SK-N-SH treated with all-trans-retinoic acid at 6 μM for 48 hours (cell line): ENCODE measurements around the gene RMND5B.

Experiments used
- ATAC-seq: fragments of 200-7000 bp; cut with Tn5 transposase; 3 replicates; pipeline ENCODE4 v1.9.1; 2020; ENCODE audit warnings: mild to moderate bottlenecking, moderate library complexity
- ARNTL ChIP-seq: fragments of 450-650 bp; formaldehyde crosslinking; IDR thresholded peaks from 2 replicates; pipeline ENCODE4 v1.5.0; 2020; ENCODE audit warnings: low read depth, mild to moderate bottlenecking, moderate library complexity, borderline replicate concordance
- BACH2 ChIP-seq: fragments of 250-450 bp; sonication (Bioruptor Pico); IDR thresholded peaks from 2 replicates; pipeline ENCODE4 v1.9.0; 2021; ENCODE audit warnings: mild to moderate bottlenecking, borderline replicate concordance
- CSDC2 ChIP-seq: fragments of 250-450 bp; sonication (Bioruptor Pico); IDR thresholded peaks from 2 replicates; pipeline ENCODE4 v1.5.0; 2020; ENCODE audit warnings: mild to moderate bottlenecking, moderate library complexity
- CSRNP3 ChIP-seq: fragments of 250-450 bp; sonication (Bioruptor Pico); IDR thresholded peaks from 2 replicates; pipeline ENCODE4 v1.5.1; 2021; ENCODE audit warnings: mild to moderate bottlenecking, moderate library complexity
- ESRRG ChIP-seq: fragments of 250-450 bp; sonication (Bioruptor Pico); IDR thresholded peaks from 2 replicates; pipeline ENCODE4 v1.6.1; 2021; ENCODE audit warnings: mild to moderate bottlenecking
- ISL1 ChIP-seq: fragments of 250-450 bp; sonication (Bioruptor Pico); IDR thresholded peaks from 2 replicates; pipeline ENCODE4 v2.1.2; 2022; ENCODE audit warnings: mild to moderate bottlenecking, moderate library complexity
- OSR1 ChIP-seq: fragments of 250-450 bp; sonication (Bioruptor Pico); IDR thresholded peaks from 2 replicates; pipeline ENCODE4 v1.8.0; 2022; ENCODE audit warnings: moderate library complexity, mild to moderate bottlenecking, inconsistent platforms
- PATZ1 ChIP-seq: fragments of 250-450 bp; sonication (Bioruptor Pico); IDR thresholded peaks from 2 replicates; pipeline ENCODE4 v1.8.0; 2020; ENCODE audit warnings: mild to moderate bottlenecking, moderate library complexity, borderline replicate concordance
- PPARA ChIP-seq: fragments of 250-450 bp; sonication (Bioruptor Pico); IDR thresholded peaks from 2 replicates; pipeline ENCODE4 v1.5.0; 2020; ENCODE audit warnings: mild to moderate bottlenecking, borderline replicate concordance
- RARB ChIP-seq: fragments of 250-450 bp; sonication (Bioruptor Pico); IDR thresholded peaks from 2 replicates; pipeline ENCODE4 v1.8.0; 2021; ENCODE audit warnings: mild to moderate bottlenecking, moderate library complexity
- SNAI2 ChIP-seq: fragments of 250-450 bp; sonication (Bioruptor Pico); IDR thresholded peaks from 2 replicates; pipeline ENCODE4 v1.5.0; 2020; ENCODE audit warnings: mild to moderate bottlenecking, moderate library complexity
- TCF4 ChIP-seq: fragments of 250-450 bp; sonication (Bioruptor Pico); IDR thresholded peaks from 2 replicates; pipeline ENCODE4 v1.8.0; 2021; ENCODE audit warnings: mild to moderate bottlenecking, moderate library complexity, borderline replicate concordance
- TOX ChIP-seq: fragments of 250-450 bp; sonication (Bioruptor Pico); IDR thresholded peaks from 2 replicates; pipeline ENCODE4 v1.8.0; 2021; ENCODE audit warnings: mild to moderate bottlenecking, moderate library complexity, borderline replicate concordance
- ZC3H10 ChIP-seq: fragments of 250-450 bp; sonication (Bioruptor Pico); IDR thresholded peaks from 2 replicates; pipeline ENCODE4 v1.5.1; 2021; ENCODE audit warnings: mild to moderate bottlenecking, moderate library complexity
- ZFP30 ChIP-seq: fragments of 450-650 bp; formaldehyde crosslinking; IDR thresholded peaks from 2 replicates; pipeline ENCODE4 v1.5.0; 2022; ENCODE audit warnings: mild to moderate bottlenecking, moderate library complexity
- ZNF565 ChIP-seq: fragments of 450-650 bp; formaldehyde crosslinking; conservative IDR thresholded peaks from 2 replicates; pipeline ENCODE4 v1.5.0; 2020; ENCODE audit warnings: low read depth, mild to moderate bottlenecking, moderate library complexity
- ZNF8 ChIP-seq: fragments of 450-650 bp; formaldehyde crosslinking; IDR thresholded peaks from 2 replicates; pipeline ENCODE4 v1.5.0; 2020; ENCODE audit warnings: mild to moderate bottlenecking, moderate library complexity
- TF ChIP-seq, protein P1 (sequence below): fragments of 250-450 bp; sonication (Bioruptor Pico); IDR thresholded peaks from 2 replicates; pipeline ENCODE4 v1.5.1; 2020; ENCODE audit warnings: low read depth, mild to moderate bottlenecking, moderate library complexity
- TF ChIP-seq, protein P2 (sequence below): fragments of 250-450 bp; sonication (Bioruptor Pico); IDR thresholded peaks from 2 replicates; pipeline ENCODE4 v1.5.0; 2020; ENCODE audit warnings: mild to moderate bottlenecking, moderate library complexity

RMND5B gene

DNA sequence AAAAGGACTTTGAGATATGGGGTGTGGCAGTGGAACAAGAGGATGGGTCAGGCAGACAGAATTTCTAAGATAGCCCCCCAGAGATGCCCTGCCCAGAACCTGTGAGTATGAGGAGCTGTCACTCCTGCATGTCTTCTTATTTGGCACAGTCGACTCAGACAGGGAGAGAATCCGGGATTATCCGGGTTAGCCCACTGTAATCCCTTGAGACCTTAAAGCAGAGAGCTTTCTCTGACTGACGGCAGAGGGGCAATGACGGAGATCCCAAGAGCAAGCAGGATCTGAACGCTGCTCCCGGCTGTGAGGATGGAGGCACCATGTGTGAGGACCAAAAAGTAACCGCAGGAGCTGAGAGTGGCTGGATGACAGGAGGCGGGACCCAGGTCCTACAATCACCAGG lies 31.7 kb downstream of the RMND5B start (continued):
- TF ChIP-seq, protein P1, sequence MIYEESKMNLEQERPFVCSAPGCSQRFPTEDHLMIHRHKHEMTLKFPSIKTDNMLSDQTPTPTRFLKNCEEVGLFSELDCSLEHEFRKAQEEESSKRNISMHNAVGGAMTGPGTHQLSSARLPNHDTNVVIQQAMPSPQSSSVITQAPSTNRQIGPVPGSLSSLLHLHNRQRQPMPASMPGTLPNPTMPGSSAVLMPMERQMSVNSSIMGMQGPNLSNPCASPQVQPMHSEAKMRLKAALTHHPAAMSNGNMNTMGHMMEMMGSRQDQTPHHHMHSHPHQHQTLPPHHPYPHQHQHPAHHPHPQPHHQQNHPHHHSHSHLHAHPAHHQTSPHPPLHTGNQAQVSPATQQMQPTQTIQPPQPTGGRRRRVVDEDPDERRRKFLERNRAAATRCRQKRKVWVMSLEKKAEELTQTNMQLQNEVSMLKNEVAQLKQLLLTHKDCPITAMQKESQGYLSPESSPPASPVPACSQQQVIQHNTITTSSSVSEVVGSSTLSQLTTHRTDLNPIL, result no peak

GRCh38 chr5:178163772-178164735 lies 33.2 kb downstream of the RMND5B start:
- no peak for TF ChIP-seq ISL1
- TF ChIP-seq CSRNP3 (CRISPR knock-in tag), result no peak
- no peak for TF ChIP-seq ARNTL (CRISPR knock-in tag)
- no peak for TF ChIP-seq TCF4
- TF ChIP-seq ESRRG, result no peak
- no peak for TF ChIP-seq BACH2 (CRISPR knock-in tag)
- TF ChIP-seq SNAI2 (CRISPR knock-in tag), result no peak
- no peak for TF ChIP-seq TOX (CRISPR knock-in tag)
- TF ChIP-seq, protein P1, result no peak
- TF ChIP-seq ZC3H10, result no peak
- no peak for TF ChIP-seq ZFP30
- no peak for TF ChIP-seq PPARA (CRISPR knock-in tag)
- TF ChIP-seq PATZ1 (CRISPR knock-in tag), result no peak
- TF ChIP-seq ZNF8 (CRISPR knock-in tag), result no peak
- ATAC-seq, result peak; percentile 99

GRCh38 chr5:178165581-178165980 lies 34.8 kb downstream of the RMND5B start:
- no peak for ATAC-seq

More at GRCh38 chr5:178165581-178165980, 34.8 kb downstream of the RMND5B start:
- TF ChIP-seq PATZ1 (CRISPR knock-in tag), result no peak
- no peak for TF ChIP-seq BACH2 (CRISPR knock-in tag)
- TF ChIP-seq ZFP30, result no peak
- no peak for TF ChIP-seq ESRRG
- no peak for TF ChIP-seq CSDC2 (CRISPR knock-in tag)
- TF ChIP-seq OSR1, result no peak
- TF ChIP-seq ARNTL (CRISPR knock-in tag), result no peak
- TF ChIP-seq, protein P1, result no peak
- no peak for TF ChIP-seq ISL1
- no peak for TF ChIP-seq RARB (CRISPR knock-in tag)
- TF ChIP-seq TCF4, result no peak
- no peak for TF ChIP-seq ZC3H10
- TF ChIP-seq, protein P2, sequence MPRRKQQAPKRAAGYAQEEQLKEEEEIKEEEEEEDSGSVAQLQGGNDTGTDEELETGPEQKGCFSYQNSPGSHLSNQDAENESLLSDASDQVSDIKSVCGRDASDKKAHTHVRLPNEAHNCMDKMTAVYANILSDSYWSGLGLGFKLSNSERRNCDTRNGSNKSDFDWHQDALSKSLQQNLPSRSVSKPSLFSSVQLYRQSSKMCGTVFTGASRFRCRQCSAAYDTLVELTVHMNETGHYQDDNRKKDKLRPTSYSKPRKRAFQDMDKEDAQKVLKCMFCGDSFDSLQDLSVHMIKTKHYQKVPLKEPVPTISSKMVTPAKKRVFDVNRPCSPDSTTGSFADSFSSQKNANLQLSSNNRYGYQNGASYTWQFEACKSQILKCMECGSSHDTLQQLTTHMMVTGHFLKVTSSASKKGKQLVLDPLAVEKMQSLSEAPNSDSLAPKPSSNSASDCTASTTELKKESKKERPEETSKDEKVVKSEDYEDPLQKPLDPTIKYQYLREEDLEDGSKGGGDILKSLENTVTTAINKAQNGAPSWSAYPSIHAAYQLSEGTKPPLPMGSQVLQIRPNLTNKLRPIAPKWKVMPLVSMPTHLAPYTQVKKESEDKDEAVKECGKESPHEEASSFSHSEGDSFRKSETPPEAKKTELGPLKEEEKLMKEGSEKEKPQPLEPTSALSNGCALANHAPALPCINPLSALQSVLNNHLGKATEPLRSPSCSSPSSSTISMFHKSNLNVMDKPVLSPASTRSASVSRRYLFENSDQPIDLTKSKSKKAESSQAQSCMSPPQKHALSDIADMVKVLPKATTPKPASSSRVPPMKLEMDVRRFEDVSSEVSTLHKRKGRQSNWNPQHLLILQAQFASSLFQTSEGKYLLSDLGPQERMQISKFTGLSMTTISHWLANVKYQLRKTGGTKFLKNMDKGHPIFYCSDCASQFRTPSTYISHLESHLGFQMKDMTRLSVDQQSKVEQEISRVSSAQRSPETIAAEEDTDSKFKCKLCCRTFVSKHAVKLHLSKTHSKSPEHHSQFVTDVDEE, result no peak
- no peak for TF ChIP-seq ZNF565 (CRISPR knock-in tag)
- TF ChIP-seq, all 23 proteins: peak for 0
